Measurements from ENCODE around the gene HS2ST1.

Gene HS2ST1

GRCh38 chr1:87074001-87074795 is 159.8 kb downstream of the HS2ST1 start:
- DNase-seq = no peak

GRCh38 chr1:87077959-87078639 is 163.7 kb downstream of the HS2ST1 start:
- peak; percentile 25 for DNase-seq

DNA sequence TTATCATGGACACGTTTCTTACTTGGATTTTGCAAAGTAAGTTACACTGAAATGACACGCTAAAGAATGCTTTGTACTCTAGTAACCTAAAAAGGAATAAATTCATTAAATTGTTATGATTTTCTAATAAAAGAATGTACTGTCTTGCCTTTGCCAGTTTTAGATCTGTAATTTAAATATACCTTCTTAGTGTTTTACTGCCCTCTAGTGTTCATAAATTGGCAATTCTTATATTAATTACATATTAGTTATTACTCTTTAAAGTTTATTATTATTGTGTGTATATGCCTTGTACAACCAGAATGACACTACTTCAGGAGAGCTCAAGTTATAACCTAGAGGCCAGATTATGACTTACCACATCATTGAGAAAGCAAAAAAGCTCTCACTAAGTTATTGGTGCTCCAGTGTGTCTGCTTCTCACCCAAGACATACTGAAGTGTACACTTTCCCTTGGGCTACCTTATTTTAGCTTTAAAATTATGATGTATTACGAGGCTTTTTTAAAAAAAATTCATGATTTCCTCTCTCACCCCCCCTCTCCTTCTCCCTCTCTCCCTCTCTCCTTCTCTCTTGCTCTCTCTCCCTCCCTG is 169.9 kb downstream of the HS2ST1 start:
- DNase-seq = peak; percentile 48

- DNase-seq = no peak
Measured at GRCh38 chr1:87086120-87086519, 171.7 kb downstream of the HS2ST1 start.

GRCh38 chr1:87089070-87089736 is 174.8 kb downstream of the HS2ST1 start:
- DNase-seq = no peak

DNA sequence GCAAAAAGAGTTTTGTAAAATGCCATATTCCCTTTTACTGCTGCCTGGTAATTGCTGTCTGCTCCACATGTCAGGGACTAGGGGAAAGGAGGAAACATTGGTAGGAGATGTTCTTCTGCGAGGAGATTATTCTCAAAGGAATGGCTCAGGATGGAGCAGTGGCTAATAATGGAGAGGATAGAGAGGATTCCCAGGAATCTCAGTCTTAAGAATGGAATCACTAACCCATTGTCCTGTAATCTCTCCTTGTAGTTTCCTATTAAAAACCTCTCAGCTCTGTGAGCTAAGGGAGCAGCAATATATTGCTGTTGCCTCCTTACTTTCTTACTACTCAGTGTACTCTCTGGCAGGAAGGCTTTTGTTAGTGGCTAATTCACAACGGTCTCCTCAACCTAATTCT is 175.4 kb downstream of the HS2ST1 start:
- no peak for DNase-seq

- DNase-seq = no peak
Measured at GRCh38 chr1:87091425-87091824, 177.0 kb downstream of the HS2ST1 start.

GRCh38 chr1:87092846-87093245 is 178.4 kb downstream of the HS2ST1 start:
- DNase-seq = no peak

DNA sequence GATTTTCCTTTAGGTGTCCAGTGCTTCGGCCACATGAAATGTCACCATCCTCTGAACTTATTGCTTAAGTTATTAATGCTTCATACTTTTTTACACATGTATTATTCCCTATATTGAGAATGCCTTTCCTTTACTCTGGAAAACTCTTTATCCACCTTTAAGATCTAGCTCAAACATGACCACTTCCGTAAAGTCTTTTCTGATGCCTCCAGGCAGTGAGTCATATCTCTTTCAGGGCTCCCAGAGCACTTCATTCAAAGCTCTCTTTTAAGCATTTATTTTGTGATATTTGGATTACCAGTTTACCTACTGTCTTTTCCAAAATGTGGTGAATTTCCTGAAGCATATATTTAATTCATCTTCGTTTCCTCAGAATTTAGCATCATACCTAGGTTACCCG is 178.9 kb downstream of the HS2ST1 start:
- DNase-seq = no peak

DNA sequence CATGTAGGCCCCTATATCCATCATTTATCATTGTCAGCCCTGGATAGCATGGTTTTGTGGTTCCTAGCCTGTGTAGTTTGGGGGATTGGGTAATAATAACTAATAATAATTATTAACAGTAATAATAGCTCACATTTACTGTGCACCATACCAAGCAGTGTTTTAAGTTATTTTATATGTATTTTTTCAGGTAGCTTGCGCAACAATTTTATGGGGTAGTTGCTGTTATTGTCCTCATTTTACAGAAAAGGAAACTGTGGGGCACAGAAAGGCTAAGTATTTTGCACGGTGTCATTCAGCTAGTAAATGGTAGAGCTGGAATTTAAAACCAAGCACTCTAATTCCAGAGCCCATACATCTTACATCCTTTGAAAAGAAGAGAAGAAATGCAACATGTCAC is 179.8 kb downstream of the HS2ST1 start:
- no peak for DNase-seq

- no peak for DNase-seq
Measured at GRCh38 chr1:87100271-87100670, 185.8 kb downstream of the HS2ST1 start.

- no peak for DNase-seq
Measured at GRCh38 chr1:87103074-87103473, 188.6 kb downstream of the HS2ST1 start.

DNA sequence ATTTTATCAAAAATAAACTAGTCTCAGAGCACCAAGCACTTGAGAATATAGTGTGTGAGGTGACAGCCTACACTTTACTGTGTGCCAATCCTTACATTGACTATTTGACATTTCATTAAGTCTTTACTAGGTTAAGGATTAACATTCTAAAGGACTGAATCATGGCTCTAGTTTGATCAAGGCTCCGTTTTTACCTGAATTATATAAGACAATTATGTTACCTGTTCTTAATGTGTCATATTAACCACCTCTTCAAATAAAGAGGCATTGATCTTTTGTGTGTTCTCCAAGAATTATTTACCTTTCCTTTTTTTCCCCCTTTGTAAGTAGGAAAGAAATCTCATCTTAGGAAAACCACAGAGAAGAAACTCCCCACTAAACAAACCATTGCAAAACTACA is 189.7 kb downstream of the HS2ST1 start:
- no peak for DNase-seq

- no peak for DNase-seq
Measured at GRCh38 chr1:87104945-87105344, 190.5 kb downstream of the HS2ST1 start.

DNA sequence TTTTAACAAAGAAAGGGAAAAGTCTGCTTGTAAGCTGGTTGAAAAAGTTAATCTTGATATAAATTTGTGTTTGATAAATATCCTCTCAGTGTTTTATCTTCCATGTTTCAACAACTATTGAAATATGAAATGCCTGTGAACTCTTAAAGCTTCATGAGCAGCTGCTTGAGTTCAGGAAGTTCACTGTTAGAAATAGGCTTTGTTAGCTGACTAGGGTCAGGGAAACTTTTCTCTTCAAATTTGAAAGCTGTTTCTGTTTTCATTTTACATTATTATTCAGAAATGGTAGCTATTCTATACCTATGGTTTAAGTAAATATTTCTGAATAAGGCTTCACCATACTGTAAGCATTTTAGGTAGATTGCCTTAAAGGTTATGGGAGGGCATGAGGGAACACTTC is 191.7 kb downstream of the HS2ST1 start:
- DNase-seq = no peak

- DNase-seq = no peak
Measured at GRCh38 chr1:87106867-87107266, 192.4 kb downstream of the HS2ST1 start.

- DNase-seq = no peak
Measured at GRCh38 chr1:87108228-87108627, 193.8 kb downstream of the HS2ST1 start.

GRCh38 chr1:87108814-87109411 is 194.5 kb downstream of the HS2ST1 start:
- DNase-seq = no peak

DNA sequence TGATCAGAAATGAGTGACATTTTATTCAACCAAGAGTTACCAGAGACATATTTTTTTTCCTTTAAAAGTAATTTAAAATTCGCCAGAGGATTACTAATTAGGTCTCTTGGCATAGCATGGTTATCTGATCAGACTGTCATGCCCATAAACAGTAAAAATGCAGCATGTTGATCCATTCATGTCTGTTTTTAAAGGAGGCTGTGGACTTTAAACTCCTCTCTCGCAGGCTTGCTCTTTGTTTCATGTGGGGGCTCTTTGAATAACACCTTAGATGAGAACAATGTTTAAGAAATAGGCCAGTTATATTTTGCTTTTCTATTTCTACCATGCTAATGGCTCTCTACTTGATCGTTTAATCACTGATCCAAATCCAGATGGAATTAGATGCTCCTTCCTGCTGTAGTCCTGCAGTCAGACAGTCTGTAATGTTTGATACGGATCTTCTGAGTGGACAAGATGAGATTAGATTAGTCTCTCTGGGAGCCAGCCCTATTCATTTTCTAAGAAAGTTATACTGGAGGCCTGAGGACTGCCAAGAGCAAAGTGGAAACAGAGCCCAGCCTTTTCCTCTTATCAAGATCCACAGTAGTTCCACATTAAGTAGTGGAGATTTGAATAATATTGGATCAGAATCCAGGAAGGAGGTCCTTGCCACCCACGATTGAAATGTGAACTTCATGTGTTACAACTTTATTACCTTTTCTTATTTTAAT is 197.4 kb downstream of the HS2ST1 start:
- no peak for DNase-seq

DNA sequence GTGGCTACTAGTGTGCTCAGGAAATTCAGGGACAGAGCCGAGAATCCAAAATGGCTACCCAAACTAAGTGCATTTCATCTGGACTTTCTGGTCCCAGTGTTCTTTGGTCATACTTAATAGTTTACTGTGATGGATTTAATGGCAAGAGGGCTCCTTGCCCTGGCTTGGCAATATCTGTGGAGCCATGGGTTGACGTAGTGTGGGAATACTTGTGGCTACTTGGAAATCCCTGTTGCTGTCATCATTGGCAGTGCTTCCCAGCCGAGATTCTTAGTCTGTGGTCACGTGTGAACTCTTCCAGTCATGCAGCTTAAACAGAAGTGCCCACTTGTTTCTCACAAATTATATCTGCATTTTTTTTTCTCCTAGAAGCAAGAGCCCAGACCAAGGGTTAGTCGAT is 198.9 kb downstream of the HS2ST1 start:
- DNase-seq = no peak

DNA sequence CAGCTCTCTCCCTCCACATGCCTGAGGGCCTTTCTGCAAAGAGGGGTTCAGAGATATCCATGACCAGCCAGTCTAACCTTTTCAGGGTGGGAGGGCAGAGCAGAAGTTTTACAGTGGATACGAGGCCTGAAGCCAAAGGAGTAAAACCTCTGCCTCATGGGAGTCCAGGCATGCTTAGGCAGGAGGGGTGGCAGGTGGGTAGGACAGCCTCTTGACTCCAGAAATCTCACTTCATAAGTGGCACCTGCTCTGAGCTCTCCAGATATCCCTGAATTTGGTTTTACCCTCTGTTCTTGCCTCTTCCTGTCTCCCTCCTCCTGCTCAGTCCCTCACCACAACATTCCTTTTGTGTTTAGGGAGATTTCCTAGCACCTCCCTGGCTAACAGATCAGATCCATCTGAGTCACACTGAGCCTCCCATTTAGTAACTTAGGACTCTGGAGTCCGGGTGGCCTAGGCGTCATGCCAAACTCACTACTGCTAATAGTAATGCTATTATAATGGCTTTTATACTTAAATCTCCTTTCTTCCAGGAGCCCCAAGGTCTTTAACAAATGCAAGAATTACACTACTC is 201.0 kb downstream of the HS2ST1 start:
- DNase-seq = no peak

DNA sequence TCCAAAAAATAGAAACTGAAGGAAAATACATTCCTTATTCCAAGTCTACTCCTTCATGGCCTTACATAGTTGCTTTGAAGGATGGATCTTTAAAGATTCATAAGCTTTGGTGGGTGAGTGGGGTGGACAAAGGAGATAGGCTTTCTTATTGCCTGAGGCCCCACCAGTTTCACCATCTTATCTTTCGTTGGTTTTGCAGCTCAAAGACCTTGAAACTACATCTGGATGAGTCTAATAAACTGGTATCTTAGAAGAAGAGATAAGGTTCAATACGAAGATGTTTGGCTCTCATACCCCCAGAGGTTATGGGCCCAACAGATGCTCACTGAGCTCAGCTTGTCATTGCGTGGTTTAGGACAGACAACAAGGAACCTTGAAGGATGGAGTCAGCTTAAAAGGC is 201.5 kb downstream of the HS2ST1 start:
- DNase-seq = no peak

Measured in NCI-H69 (cell line).